Tibial artery (tissue), 4 donors: ENCODE data around the gene TMEM256.

Experiments
- DNase-seq, 2 donors: peaks; one replicate each; pipeline ENCODE4 v3.0.0-alpha.2; 2019
- H3K27ac ChIP-seq, 2 donors: fragments of 200-600 bp; sonication (generic) in 1 of 2; 1 replicate in 1 of 2; 2 replicates in 1 of 2; pipeline ENCODE4 v1.5.1; 2018 to 2019; ENCODE audit warnings: mild to moderate bottlenecking in 1 of 2
- H3K27me3 ChIP-seq, 2 donors: fragments of 200-600 bp; sonication (generic) in 1 of 2; one replicate each; pipeline versions ENCODE4 v1.5.1 to v1.6.0; 2016 to 2019
- H3K36me3 ChIP-seq, 3 donors: fragments of 200-600 bp; sonication (generic) in 2 of 3; one replicate each; pipeline ENCODE4 v1.5.1; 2016 to 2019; ENCODE audit warnings: mild to moderate bottlenecking in 2 of 3
- H3K4me1 ChIP-seq, 4 donors: fragments of 200-600 bp; sonication (generic) in 2 of 4; 1 replicate in 3 of 4; 2 replicates in 1 of 4; pipeline ENCODE4 v1.5.1; 2016 to 2019
- H3K4me3 ChIP-seq, 2 donors: fragments of 200-600 bp; sonication (generic) in 1 of 2; 1 replicate in 1 of 2; 2 replicates in 1 of 2; pipeline ENCODE4 v1.5.1; 2018 to 2019; ENCODE audit warnings: mild to moderate bottlenecking in 2 of 2
- H3K9me3 ChIP-seq, 3 donors: fragments of 200-600 bp; sonication (generic) in 1 of 3; one replicate each; pipeline ENCODE4 v1.5.1; 2016 to 2019
- CTCF ChIP-seq, 2 experiments: fragments of 200-600 bp in 1 of 2; fragments of 450-650 bp in 1 of 2; IDR thresholded peaks; one replicate each; pipeline ENCODE4 v1.5.1; 2017 to 2019; ENCODE audit warnings: antibody characterized with exemption in 2 of 2, mild to moderate bottlenecking in 1 of 2, moderate library complexity in 1 of 2
- intact Hi-C: fragments of 100-400 bp; cut with DNase I; formaldehyde crosslinking; loops from one replicate; pipeline ENCODE4 v1.15.0; 2023; ENCODE audit warnings: low total_unique reads

Gene TMEM256

GRCh38 chr17:7384489-7385081 is 19.3 kb downstream of the TMEM256 start:
- no peak for TF ChIP-seq CTCF (IDR thresholded peaks at IDR 0.05)
- H3K4me3 ChIP-seq = peak overlapping the region; percentile 42 to 55
- peaks cover 0 to 51% (median 10%) of the 10 kb centered on the region in 3 donors for H3K36me3 ChIP-seq
- no peak for DNase-seq
- peaks cover 0 to 37% of the 10 kb centered on the region in 2 donors for H3K27me3 ChIP-seq
- H3K27ac ChIP-seq = peak overlapping the region in 1 of 2 donors; percentile 56
- intact Hi-C loops = no loop called here
- no peaks in the 10 kb centered on the region for H3K9me3 ChIP-seq
- H3K4me1 ChIP-seq = peaks cover 0 to 39% (median 26%) of the 10 kb centered on the region in 4 donors

- Histone ChIP-seq H3K4me1 (peaks cover 0 to 39% (median 26%) of the 10 kb centered on the region in 4 donors), H3K4me3 (peak overlapping the region; percentile 42 to 55), H3K9me3 (no peaks in the 10 kb centered on the region), H3K27me3 (peaks cover 0 to 40% of the 10 kb centered on the region in 2 donors), H3K27ac (peak overlapping the region in 1 of 2 donors; percentile 56), H3K36me3 (peaks cover 0 to 44% (median 5%) of the 10 kb centered on the region in 3 donors)
- DNase-seq = no peak
- TF ChIP-seq CTCF (IDR thresholded peaks at IDR 0.05) = no peak
- intact Hi-C loops = no loop called here
Measured at GRCh38 chr17:7383742-7384488, 20.0 kb downstream of the TMEM256 start.

GRCh38 chr17:7383371-7383741 is 20.5 kb downstream of the TMEM256 start:
- no peak overlapping the region for H3K27ac ChIP-seq
- peaks cover 0 to 46% of the 10 kb centered on the region in 2 donors for H3K27me3 ChIP-seq
- TF ChIP-seq CTCF (IDR thresholded peaks at IDR 0.05) = no peak
- H3K4me1 ChIP-seq = peaks cover 0 to 39% (median 26%) of the 10 kb centered on the region in 4 donors
- DNase-seq = no peak
- peaks cover 0 to 39% (median 0%) of the 10 kb centered on the region in 3 donors for H3K36me3 ChIP-seq
- intact Hi-C loops = no loop called here
- no peaks in the 10 kb centered on the region for H3K9me3 ChIP-seq
- peak overlapping the region in 1 of 2 donors; percentile 55 for H3K4me3 ChIP-seq

GRCh38 chr17:7382901-7383300 is 21.0 kb downstream of the TMEM256 start:
- Histone ChIP-seq H3K27me3 (peaks cover 0 to 46% of the 10 kb centered on the region in 2 donors), H3K4me3 (no peak overlapping the region), H3K36me3 (peaks cover 0 to 34% (median 0%) of the 10 kb centered on the region in 3 donors), H3K4me1 (peaks cover 0 to 39% (median 26%) of the 10 kb centered on the region in 4 donors), H3K9me3 (no peaks in the 10 kb centered on the region), H3K27ac (no peak overlapping the region)
- no peak for DNase-seq
- TF ChIP-seq CTCF (IDR thresholded peaks at IDR 0.05) = no peak
- intact Hi-C loops = no loop called here

GRCh38 chr17:7380855-7381683 is 22.8 kb downstream of the TMEM256 start, which contains the start of gene TNK1:
TNK1 (plus strand) TSS chr17:7381089; CDS start chr17:7382927, 1,838 bp downstream.
- H3K36me3 ChIP-seq = peaks cover 0 to 16% (median 0%) of the 10 kb centered on the region in 3 donors
- H3K27me3 ChIP-seq = peaks cover 0 to 51% of the 10 kb centered on the region in 2 donors
- no peaks in the 10 kb centered on the region for H3K9me3 ChIP-seq
- no peak for TF ChIP-seq CTCF (IDR thresholded peaks at IDR 0.05)
- H3K27ac ChIP-seq = peak within 1 kb of the TSS in 1 of 2 donors; percentile 47
- DNase-seq = no peak
- H3K4me1 ChIP-seq = peaks cover 0 to 39% (median 26%) of the 10 kb centered on the region in 4 donors
- H3K4me3 ChIP-seq = peak within 1 kb of the TSS; percentile 44 to 51
- intact Hi-C loops = no loop called here
